KMS-11 (cell line): ENCODE measurements around the gene ADD1.
"Not testable (repeated sequence)": the region's sequence is repeated elsewhere in the genome, so short reads cannot be mapped to it uniquely, and the experiment has no call there.

Source experiments
- H2AFZ ChIP-seq: fragments of 200-600 bp; sonication (generic); 2 replicates; pipeline ENCODE4 v1.6.1; 2016; ENCODE audit warnings: antibody characterized with exemption, mixed run types, low read depth
- H3K27ac ChIP-seq: fragments of 200-600 bp; sonication (generic); 2 replicates; pipeline ENCODE4 v1.6.1; 2016; ENCODE audit warnings: mild to moderate bottlenecking, mixed run types
- H3K27me3 ChIP-seq: fragments of 200-600 bp; sonication (generic); 2 replicates; pipeline ENCODE4 v1.6.1; 2017; ENCODE audit warnings: mild to moderate bottlenecking, low read depth, mixed run types, moderate library complexity; ENCODE audit not compliant: insufficient read depth
- H3K36me3 ChIP-seq: fragments of 200-600 bp; sonication (generic); 2 replicates; pipeline ENCODE4 v1.6.1; 2017; ENCODE audit warnings: mild to moderate bottlenecking, mixed run types; ENCODE audit not compliant: insufficient read depth
- H3K4me1 ChIP-seq: fragments of 200-600 bp; sonication (generic); 2 replicates; pipeline ENCODE4 v1.6.1; 2016; ENCODE audit warnings: mild to moderate bottlenecking, low read depth, mixed run types; ENCODE audit not compliant: poor library complexity, severe bottlenecking
- H3K4me2 ChIP-seq: fragments of 200-600 bp; sonication (generic); 2 replicates; pipeline ENCODE4 v1.7.0; 2016; ENCODE audit warnings: mild to moderate bottlenecking, mixed run types
- H3K4me3 ChIP-seq: fragments of 200-600 bp; sonication (generic); IDR thresholded peaks from 2 replicates; pipeline ENCODE4 v1.6.1; 2017; ENCODE audit warnings: low read depth, low read length, mixed read lengths; ENCODE audit not compliant: insufficient read depth
- H3K79me2 ChIP-seq: fragments of 200-600 bp; sonication (generic); 2 replicates; pipeline ENCODE4 v1.6.1; 2016; ENCODE audit warnings: low read depth, mixed run types; ENCODE audit not compliant: insufficient read depth
- H3K9ac ChIP-seq: fragments of 200-600 bp; sonication (generic); 2 replicates; pipeline ENCODE4 v1.6.1; 2016; ENCODE audit warnings: mild to moderate bottlenecking, mixed run types
- H4K20me1 ChIP-seq: fragments of 200-600 bp; sonication (generic); 2 replicates; pipeline ENCODE4 v1.6.1; 2016; ENCODE audit warnings: mild to moderate bottlenecking, mixed run types; ENCODE audit not compliant: insufficient read depth
- TF ChIP-seq, protein P1 (sequence below): fragments of 200-600 bp; sonication (generic); conservative IDR thresholded peaks from 2 replicates; pipeline ENCODE4 v1.6.1; 2017; ENCODE audit warnings: low read depth, mild to moderate bottlenecking, antibody characterized with exemption, low read length, moderate library complexity, mixed read lengths

The ADD1 gene

DNA sequence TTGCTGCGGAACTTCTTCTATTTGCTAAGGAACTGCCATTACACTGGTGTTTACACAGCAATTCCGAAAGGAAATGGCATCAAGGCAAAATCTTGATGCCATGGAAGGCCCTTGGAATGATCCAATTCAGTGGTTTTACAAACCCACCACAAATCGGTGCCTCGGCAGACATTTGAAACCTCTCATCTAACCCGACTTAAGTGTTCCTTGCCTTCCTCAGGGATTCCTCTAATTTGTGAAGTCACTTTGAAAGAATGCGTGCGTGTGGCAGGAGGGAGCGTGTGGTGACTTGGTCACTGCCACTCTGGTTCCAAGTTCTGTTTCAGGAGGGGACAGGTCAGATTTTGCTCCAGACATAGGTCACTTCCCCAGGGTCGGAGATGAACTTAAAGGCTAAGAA lies 114.8 kb downstream of the ADD1 start:
- Histone ChIP-seq H3K4me2 (no peak overlapping the region), H3K4me3 (no peak overlapping the region), H3K79me2 (peaks cover 54% of the 10 kb centered on the region), H3K4me1 (peaks cover 6% of the 10 kb centered on the region), H3K27ac (no peak overlapping the region), H3K36me3 (peaks cover 11% of the 10 kb centered on the region; the same call in 1 of the 2 replicates), H4K20me1 (no peaks in the 10 kb centered on the region), H2AFZ (no peak overlapping the region), H3K27me3 (no peaks in the 10 kb centered on the region), H3K9ac (no peak overlapping the region)
- TF ChIP-seq, protein P1, sequence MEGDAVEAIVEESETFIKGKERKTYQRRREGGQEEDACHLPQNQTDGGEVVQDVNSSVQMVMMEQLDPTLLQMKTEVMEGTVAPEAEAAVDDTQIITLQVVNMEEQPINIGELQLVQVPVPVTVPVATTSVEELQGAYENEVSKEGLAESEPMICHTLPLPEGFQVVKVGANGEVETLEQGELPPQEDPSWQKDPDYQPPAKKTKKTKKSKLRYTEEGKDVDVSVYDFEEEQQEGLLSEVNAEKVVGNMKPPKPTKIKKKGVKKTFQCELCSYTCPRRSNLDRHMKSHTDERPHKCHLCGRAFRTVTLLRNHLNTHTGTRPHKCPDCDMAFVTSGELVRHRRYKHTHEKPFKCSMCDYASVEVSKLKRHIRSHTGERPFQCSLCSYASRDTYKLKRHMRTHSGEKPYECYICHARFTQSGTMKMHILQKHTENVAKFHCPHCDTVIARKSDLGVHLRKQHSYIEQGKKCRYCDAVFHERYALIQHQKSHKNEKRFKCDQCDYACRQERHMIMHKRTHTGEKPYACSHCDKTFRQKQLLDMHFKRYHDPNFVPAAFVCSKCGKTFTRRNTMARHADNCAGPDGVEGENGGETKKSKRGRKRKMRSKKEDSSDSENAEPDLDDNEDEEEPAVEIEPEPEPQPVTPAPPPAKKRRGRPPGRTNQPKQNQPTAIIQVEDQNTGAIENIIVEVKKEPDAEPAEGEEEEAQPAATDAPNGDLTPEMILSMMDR: no peak

DNA sequence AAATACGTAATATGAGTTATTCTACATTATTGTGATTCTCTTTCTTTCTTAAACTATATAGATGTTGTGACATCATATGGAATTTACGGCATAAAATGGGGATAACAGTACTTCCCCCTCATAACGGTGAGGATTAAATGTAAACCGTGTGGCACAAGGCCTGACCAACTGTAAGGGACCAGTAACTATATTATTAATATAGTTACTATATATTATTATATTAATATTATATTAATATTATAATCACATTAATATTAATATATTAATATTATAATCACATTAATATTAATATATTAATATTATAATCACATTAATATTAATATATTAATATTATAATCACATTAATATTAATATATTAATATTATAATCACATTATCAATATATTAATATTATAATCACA lies 116.8 kb downstream of the ADD1 start:
- H3K4me2 ChIP-seq, H4K20me1 ChIP-seq, H3K27me3 ChIP-seq, H3K9ac ChIP-seq, H2AFZ ChIP-seq, H3K4me1 ChIP-seq, H3K4me3 ChIP-seq, H3K27ac ChIP-seq: not testable (repeated sequence)
- Histone ChIP-seq H3K36me3 (peaks cover 11% of the 10 kb centered on the region; the same call in 1 of the 2 replicates), H3K79me2 (peaks cover 54% of the 10 kb centered on the region)

- Histone ChIP-seq H4K20me1 (no peaks in the 10 kb centered on the region), H3K27me3 (no peaks in the 10 kb centered on the region), H3K79me2 (peaks cover 50% of the 10 kb centered on the region), H3K9ac (no peak overlapping the region), H3K36me3 (peaks cover 6% of the 10 kb centered on the region; the same call in 1 of the 2 replicates), H3K4me1 (peaks cover 6% of the 10 kb centered on the region), H3K27ac (no peak overlapping the region), H3K4me2 (peak overlapping the region; percentile 78), H3K4me3 (no peak overlapping the region), H2AFZ (no peak overlapping the region)
- TF ChIP-seq, protein P1: no peak
These were observed 117.8 kb downstream of the ADD1 start for GRCh38 chr4:2961421-2961810.

GRCh38 chr4:2961811-2962441 lies 118.3 kb downstream of the ADD1 start:
- Histone ChIP-seq H3K4me1 (peaks cover 6% of the 10 kb centered on the region), H3K36me3 (peaks cover 5% of the 10 kb centered on the region; the same call in 1 of the 2 replicates), H3K4me3 (no peak overlapping the region), H2AFZ (no peak overlapping the region), H3K27me3 (no peaks in the 10 kb centered on the region), H4K20me1 (no peaks in the 10 kb centered on the region), H3K4me2 (peak overlapping the region; percentile 78), H3K9ac (peak overlapping the region; percentile 77; the same call in 1 of the 2 replicates), H3K79me2 (peaks cover 50% of the 10 kb centered on the region), H3K27ac (peak overlapping the region; percentile 45; the same call in 1 of the 2 replicates)
- TF ChIP-seq, protein P1: no peak

GRCh38 chr4:2962614-2963174 lies 119.0 kb downstream of the ADD1 start:
- H3K27ac ChIP-seq: peak overlapping the region; percentile 45; the same call in 1 of the 2 replicates
- H2AFZ ChIP-seq: peak overlapping the region; percentile 79
- no peaks in the 10 kb centered on the region; the same call in 1 of the 2 replicates for H3K36me3 ChIP-seq
- TF ChIP-seq, protein P1: no peak
- H4K20me1 ChIP-seq: no peaks in the 10 kb centered on the region
- peaks cover 46% of the 10 kb centered on the region for H3K79me2 ChIP-seq
- H3K9ac ChIP-seq: peak overlapping the region; percentile 77; the same call in 1 of the 2 replicates
- H3K4me2 ChIP-seq: peak overlapping the region; percentile 78
- no peaks in the 10 kb centered on the region for H3K27me3 ChIP-seq
- peaks cover 6% of the 10 kb centered on the region for H3K4me1 ChIP-seq
- no peak overlapping the region for H3K4me3 ChIP-seq
